Large intestine (tissue), 3 donors: ENCODE results near the gene PTPRN2. TPM values are rescaled to one million over a fixed set of nuclear protein-coding genes. Genes with fewer than 3 reads are reported as not detected.
"Not testable (repeated sequence)": the region's sequence is repeated elsewhere in the genome, so short reads cannot be mapped to it uniquely, and the experiment has no call there.

Experiments
- DNase-seq, 2 donors: peaks; one replicate each; pipeline versions ENCODE4 v3.0.0 to v3.0.0-alpha.2; 2013
- H3K27ac ChIP-seq: one replicate; pipeline ENCODE4 v1.5.1; 2013; ENCODE audit warnings: low read length
- H3K27me3 ChIP-seq: 2 replicates; pipeline ENCODE4 v1.6.1; 2013; ENCODE audit warnings: low read length; ENCODE audit not compliant: control insufficient read depth, insufficient read depth
- H3K36me3 ChIP-seq: 2 replicates; pipeline ENCODE4 v1.6.1; 2013; ENCODE audit warnings: low read length; ENCODE audit not compliant: control insufficient read depth, insufficient read depth
- H3K4me1 ChIP-seq: one replicate; pipeline ENCODE4 v1.6.1; 2013; ENCODE audit warnings: low read length; ENCODE audit not compliant: control insufficient read depth, insufficient read depth
- H3K4me3 ChIP-seq: one replicate; pipeline ENCODE4 v1.5.1; 2013; ENCODE audit warnings: low read length
- H3K9me3 ChIP-seq: one replicate; pipeline ENCODE4 v1.6.1; 2013; ENCODE audit warnings: mild to moderate bottlenecking, low read depth, low read length, moderate library complexity; ENCODE audit not compliant: control insufficient read depth
- WGBS: methylation state at CpG from one replicate; pipeline ENCODE4 v1.1.5; 2013; ENCODE audit warnings: low lambda C conversion rate; ENCODE audit not compliant: insufficient coverage; 5-methylcytosine and 5-hydroxymethylcytosine counted together
- polyA plus RNA-seq: library from polyadenylated mRNA; unstranded; fragments of 120-200 nt; gene quantifications from one replicate; pipeline ENCODE4 v1.2.1, GENCODE V29; 2013

The PTPRN2 gene
- polyA plus RNA-seq, 1 donor = 13.4 TPM

- no peak overlapping the region for H3K4me3 ChIP-seq
- DNase-seq = no peak
Measured at GRCh38 chr7:158358926-158359645, 228.5 kb downstream of the PTPRN2 start.

GRCh38 chr7:158357898-158358821 lies 229.5 kb downstream of the PTPRN2 start:
- Histone ChIP-seq H3K4me1 (no peaks in the 10 kb centered on the region), H3K27me3 (no peaks in the 10 kb centered on the region), H3K36me3 (no peaks in the 10 kb centered on the region), H3K27ac (no peak overlapping the region), H3K9me3 (peaks cover 20% of the 10 kb centered on the region), H3K4me3 (no peak overlapping the region)
- DNase-seq = no peak
- no CpG with 5 or more reads among the region's 26 CpGs for WGBS

More at GRCh38 chr7:158358926-158359645, 228.5 kb downstream of the PTPRN2 start:
- peaks cover 24% of the 10 kb centered on the region for H3K9me3 ChIP-seq
- no peaks in the 10 kb centered on the region for H3K27me3 ChIP-seq
- H3K4me1 ChIP-seq = no peaks in the 10 kb centered on the region
- H3K36me3 ChIP-seq = no peaks in the 10 kb centered on the region
- 94% methylated on average over 3 of the region's 16 CpGs for WGBS
- H3K27ac ChIP-seq = no peak overlapping the region

GRCh38 chr7:158357106-158357897 lies 230.3 kb downstream of the PTPRN2 start:
- Histone ChIP-seq H3K9me3 (peaks cover 17% of the 10 kb centered on the region), H3K4me1 (no peaks in the 10 kb centered on the region), H3K27me3 (no peaks in the 10 kb centered on the region), H3K27ac (no peak overlapping the region), H3K36me3 (no peaks in the 10 kb centered on the region), H3K4me3 (no peak overlapping the region)
- no CpG with 5 or more reads among the region's 30 CpGs for WGBS
- no peak for DNase-seq

DNA sequence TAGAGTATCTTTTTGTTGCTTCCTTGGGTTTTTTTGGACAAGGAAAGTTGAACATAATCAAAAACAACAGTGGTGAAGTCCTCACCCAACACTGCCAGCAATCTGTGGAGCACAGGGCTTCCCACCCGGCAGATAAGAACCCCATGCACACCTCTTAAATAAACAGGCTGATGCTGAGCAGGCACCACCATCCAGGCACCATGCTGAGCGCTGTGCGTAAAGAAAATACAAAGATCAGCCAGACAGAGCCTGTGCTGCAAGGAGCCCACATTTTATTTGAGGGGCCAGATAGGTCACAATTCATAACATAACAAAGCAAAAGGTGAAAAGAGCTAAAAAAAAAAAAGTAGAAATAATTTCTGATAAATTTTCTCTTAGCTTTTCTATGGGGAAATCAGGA lies 231.2 kb downstream of the PTPRN2 start:
- H3K4me1 ChIP-seq = no peaks in the 10 kb centered on the region
- H3K27ac ChIP-seq = no peak overlapping the region
- H3K4me3 ChIP-seq = no peak overlapping the region
- H3K9me3 ChIP-seq = peaks cover 17% of the 10 kb centered on the region
- 40% methylated on average over 1 of the region's 3 CpGs for WGBS
- no peak for DNase-seq
- no peaks in the 10 kb centered on the region for H3K36me3 ChIP-seq
- H3K27me3 ChIP-seq = no peaks in the 10 kb centered on the region

DNA sequence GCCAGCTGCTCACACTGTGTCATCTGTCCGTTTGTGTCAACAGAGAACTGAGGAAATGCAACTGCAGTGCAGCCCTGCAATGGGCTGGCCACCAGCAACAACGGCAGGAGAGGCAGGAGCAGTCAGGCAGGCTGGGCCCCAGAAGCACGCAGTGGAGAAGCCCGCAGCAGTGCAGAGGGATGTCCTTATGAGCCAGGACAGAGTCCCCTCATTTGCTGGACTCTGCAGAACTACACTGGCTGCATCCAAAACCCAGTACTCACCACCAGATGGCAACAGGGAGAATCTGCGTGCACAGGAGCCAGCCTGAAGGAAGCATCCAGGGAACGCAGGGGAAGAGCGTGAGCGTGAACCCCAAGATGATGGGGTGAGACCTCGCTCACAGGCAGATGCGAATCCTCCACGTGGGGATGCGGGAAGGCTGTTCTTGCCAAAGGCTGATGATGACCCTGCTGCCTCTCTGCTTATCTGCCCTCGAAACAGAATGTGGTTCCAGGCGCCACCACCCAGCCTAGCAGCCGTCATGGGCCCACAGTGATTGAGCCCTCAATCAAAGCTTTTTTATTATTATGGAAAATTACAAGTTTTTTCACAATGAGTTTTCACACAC lies 232.1 kb downstream of the PTPRN2 start:
- WGBS = no CpG with 5 or more reads among the region's 15 CpGs
- no peak overlapping the region for H3K27ac ChIP-seq
- H3K36me3 ChIP-seq = no peaks in the 10 kb centered on the region
- no peak overlapping the region for H3K4me3 ChIP-seq
- peaks cover 14% of the 10 kb centered on the region for H3K9me3 ChIP-seq
- no peaks in the 10 kb centered on the region for H3K4me1 ChIP-seq
- no peak for DNase-seq
- H3K27me3 ChIP-seq = no peaks in the 10 kb centered on the region

- DNase-seq = no peak
- Histone ChIP-seq H3K36me3 (no peaks in the 10 kb centered on the region), H3K27me3 (no peaks in the 10 kb centered on the region), H3K4me3 (no peak overlapping the region), H3K9me3 (peaks cover 14% of the 10 kb centered on the region), H3K4me1 (no peaks in the 10 kb centered on the region), H3K27ac (no peak overlapping the region)
- WGBS = 93% methylated on average over 2 of the region's 3 CpGs
Measured at GRCh38 chr7:158354861-158355260, 232.8 kb downstream of the PTPRN2 start.

DNA sequence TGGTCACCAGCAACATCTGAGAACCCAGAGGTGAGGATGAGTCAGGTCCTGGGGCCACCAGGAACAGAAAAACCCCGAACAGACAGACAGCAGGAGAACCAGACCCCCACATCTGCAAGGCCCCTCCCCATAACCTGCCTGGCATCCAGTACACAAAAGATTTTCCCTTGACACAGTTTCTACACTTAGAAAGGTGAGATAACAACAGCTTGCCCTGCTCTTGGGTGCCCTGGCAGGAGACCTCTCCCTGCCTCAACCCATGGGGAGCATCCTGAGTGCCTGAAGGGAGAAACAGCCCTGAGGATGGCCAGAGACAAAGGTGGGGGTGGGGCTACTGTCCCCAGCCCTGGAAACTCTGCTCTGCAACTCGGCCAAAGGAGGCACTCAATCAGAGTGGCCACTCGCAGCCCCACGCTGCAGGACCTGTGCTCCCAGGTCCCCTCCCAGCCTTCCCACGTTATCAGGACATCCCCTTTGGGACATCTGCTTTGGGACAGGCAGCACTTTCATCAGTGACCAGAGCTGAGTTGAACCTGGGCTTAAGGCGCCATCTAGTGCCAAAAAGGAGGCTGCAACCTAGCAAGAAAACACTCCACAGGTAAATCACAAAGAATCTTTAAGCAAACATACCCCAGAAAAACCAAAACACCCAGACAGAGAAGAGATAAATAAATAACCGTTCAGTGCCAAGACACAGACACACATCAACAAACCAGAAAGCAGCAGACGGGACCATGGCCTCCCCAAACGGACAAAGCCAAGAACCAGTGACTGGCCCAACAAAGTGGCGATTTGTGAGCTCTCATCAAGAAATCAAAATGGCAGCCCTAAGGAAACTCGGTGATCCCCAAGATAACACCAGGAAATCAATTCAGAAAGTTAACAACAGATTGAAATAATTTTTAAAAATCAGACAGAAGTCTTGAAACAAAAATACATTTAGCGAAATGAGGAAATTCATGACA lies 233.7 kb downstream of the PTPRN2 start:
- Histone ChIP-seq H3K4me3 (no peak overlapping the region), H3K4me1 (no peaks in the 10 kb centered on the region), H3K27me3 (no peaks in the 10 kb centered on the region), H3K36me3 (no peaks in the 10 kb centered on the region), H3K9me3 (peaks cover 14% of the 10 kb centered on the region), H3K27ac (no peak overlapping the region)
- DNase-seq = no peak
- 100% methylated on average over 1 of the region's 12 CpGs for WGBS

DNA sequence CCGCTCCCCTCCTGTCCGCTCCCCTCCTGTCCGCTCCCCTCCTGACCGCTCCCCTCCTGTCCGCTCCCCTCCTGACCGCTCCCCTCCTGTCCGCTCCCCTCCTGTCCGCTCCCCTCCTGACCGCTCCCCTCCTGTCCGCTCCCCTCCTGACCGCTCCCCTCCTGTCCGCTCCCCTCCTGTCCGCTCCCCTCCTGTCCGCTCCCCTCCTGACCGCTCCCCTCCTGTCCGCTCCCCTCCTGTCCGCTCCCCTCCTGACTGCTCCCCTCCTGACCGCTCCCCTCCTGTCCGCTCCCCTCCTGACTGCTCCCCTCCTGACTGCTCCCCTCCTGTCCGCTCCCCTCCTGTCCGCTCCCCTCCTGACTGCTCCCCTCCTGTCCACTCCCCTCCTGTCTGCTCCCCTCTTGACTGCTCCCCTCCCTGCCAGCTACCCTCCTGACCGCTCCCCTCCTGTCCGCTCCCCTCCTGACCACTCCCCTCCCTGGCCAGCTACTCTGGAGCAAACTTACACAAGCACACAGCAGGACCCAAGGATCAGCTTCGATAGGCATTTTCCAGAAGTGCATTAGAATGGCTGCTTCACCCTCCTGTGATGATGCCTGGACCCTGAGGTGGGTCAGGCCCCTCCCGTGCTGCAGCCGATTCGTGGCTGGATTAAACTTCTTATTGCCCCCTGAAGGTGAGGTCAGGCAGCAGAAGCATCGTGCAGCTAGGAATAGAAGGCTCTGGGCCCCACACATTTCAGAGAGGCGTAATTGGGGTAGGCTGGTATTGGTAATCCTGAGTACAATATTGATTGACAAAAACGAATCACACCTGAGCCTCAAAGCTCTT lies 235.5 kb downstream of the PTPRN2 start:
- H3K36me3 ChIP-seq, H3K4me1 ChIP-seq, H3K4me3 ChIP-seq, H3K9me3 ChIP-seq, DNase-seq, H3K27ac ChIP-seq, H3K27me3 ChIP-seq: not testable (repeated sequence)
- WGBS = 78% methylated on average over 6 of the region's 30 CpGs

- no peak for DNase-seq
- Histone ChIP-seq H3K27me3 (no peaks in the 10 kb centered on the region), H3K4me1 (no peaks in the 10 kb centered on the region), H3K4me3 (no peak overlapping the region), H3K36me3 (no peaks in the 10 kb centered on the region), H3K9me3 (no peaks in the 10 kb centered on the region), H3K27ac (no peak overlapping the region)
- WGBS = no CpG with 5 or more reads among the region's 9 CpGs
Measured at GRCh38 chr7:158351481-158351880, 236.1 kb downstream of the PTPRN2 start.
